ENCODE measurements around the gene SPINK5.
"Not testable (repeated sequence)": the region's sequence is repeated elsewhere in the genome, so short reads cannot be mapped to it uniquely, and the experiment has no call there.

The SPINK5 gene, protein sequence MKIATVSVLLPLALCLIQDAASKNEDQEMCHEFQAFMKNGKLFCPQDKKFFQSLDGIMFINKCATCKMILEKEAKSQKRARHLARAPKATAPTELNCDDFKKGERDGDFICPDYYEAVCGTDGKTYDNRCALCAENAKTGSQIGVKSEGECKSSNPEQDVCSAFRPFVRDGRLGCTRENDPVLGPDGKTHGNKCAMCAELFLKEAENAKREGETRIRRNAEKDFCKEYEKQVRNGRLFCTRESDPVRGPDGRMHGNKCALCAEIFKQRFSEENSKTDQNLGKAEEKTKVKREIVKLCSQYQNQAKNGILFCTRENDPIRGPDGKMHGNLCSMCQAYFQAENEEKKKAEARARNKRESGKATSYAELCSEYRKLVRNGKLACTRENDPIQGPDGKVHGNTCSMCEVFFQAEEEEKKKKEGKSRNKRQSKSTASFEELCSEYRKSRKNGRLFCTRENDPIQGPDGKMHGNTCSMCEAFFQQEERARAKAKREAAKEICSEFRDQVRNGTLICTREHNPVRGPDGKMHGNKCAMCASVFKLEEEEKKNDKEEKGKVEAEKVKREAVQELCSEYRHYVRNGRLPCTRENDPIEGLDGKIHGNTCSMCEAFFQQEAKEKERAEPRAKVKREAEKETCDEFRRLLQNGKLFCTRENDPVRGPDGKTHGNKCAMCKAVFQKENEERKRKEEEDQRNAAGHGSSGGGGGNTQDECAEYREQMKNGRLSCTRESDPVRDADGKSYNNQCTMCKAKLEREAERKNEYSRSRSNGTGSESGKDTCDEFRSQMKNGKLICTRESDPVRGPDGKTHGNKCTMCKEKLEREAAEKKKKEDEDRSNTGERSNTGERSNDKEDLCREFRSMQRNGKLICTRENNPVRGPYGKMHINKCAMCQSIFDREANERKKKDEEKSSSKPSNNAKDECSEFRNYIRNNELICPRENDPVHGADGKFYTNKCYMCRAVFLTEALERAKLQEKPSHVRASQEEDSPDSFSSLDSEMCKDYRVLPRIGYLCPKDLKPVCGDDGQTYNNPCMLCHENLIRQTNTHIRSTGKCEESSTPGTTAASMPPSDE

DNA sequence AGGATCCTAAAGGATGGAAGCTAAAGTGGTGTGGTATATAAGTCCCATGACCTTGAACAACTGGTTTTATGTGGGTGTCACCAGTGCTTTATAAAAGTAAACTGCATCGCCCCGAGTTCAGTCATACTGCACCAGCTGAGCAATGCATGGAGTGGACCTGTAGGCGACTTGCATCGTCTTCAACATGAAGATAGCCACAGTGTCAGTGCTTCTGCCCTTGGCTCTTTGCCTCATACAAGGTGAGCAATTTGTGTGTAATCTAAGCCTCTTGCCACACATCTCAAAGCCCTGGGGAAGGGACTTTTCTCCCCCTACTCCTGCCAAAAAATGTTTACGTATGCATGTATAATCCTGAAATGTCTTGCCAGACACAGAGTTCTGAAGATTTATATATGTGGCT, at the start of gene SPINK5:
Gene SPINK5 (plus strand): TSS at position 120 of the 400 bp plus-strand sequence. CDS start 65 bp downstream, at position 185.
- DNase-seq (ENCODE audit: low spot score): no peak

DNA sequence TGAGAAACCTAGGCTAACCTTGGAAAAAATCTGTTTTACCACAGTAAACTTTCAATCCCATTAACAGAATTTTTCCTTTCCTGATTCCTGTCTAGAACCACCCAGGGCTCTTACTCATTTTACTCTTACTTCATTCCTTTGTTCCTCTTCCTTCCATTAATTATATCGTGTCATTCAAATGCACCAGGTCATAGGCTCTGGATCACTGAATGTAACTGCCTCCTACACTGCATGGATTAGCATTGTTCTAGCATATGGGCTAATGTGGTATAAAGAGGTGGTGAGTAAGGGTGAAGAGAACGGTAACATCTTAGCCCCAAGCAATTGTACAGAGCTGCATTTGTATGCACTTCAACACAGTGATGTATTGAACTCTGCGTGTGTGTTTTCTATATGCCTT, 49.5 kb upstream of the SPINK5 start:
- no peak for DNase-seq (ENCODE audit: low spot score)

DNA sequence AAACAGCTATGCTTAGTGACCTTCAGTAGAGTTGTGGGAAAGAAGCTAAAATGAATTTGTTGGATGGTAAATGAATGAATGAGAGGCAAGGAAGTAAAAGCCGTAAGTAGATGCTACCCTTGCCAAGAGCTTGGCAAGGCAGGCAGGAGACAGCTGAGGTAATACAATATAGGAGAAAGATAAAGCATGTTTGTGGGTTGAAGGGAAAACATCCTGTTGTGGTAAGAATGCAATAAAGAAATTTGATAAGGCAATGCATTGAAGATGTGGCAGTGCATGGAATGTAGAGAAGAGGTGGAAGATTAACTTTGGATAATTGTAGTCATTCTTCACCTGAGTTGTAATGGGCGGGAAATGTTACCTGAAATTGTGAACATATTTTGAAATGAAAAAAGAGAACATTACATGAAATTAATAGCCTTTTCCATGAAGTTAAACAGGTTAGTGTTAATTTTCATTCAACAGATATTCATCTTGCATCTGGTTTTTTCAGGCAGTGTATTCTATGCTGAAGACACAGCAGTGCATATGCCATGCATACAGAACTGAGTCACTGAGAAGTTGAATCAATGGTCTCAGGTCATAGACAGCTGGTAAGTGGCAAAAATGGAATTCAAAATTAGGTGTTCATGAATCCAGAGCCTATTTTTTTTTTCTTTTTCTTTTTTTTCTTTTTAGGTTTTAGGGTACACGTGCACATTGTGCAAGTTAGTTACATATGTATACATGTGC, 43.4 kb upstream of the SPINK5 start:
- peak; percentile 55 for DNase-seq (ENCODE audit: low spot score)

DNA sequence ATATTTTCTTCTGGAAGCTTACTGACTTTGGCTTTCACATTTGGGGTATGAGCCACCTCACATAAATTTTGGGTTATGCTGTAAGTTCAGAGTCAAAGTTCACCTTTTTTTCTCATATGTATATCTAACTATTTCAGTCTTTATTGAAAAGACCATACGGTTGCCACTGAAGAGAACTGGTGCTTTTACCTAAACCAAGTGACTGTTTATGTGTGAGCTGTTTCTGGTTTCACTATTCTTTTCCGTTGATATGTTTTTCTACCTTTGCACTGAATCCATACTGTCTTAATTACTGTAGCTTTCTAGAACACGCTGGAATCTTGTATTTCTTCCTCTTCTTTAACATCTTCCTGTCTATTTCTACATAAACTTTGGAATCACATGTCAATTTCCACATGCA, 36.3 kb upstream of the SPINK5 start:
- no peak for DNase-seq (ENCODE audit: low spot score)

DNA sequence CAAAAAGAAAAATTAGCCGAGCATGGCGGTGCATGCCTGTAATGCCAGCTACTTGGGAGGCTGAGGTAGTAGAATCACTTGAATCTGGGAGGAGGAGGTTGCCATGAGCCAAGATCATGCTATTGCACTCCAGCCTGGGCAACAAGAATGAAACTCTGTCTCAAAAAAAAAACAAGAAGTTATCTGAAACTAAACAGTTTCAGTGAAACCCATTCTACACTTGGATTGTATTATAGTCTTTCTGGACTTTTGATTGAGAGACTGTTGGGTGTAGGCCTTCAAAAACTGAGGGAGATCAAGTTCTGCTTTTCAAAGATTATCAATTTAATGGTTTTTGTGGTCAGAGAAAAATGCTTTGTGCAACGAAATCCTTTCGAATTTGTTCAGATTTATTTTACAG, 34.6 kb upstream of the SPINK5 start:
- DNase-seq (ENCODE audit: low spot score): no peak

DNA sequence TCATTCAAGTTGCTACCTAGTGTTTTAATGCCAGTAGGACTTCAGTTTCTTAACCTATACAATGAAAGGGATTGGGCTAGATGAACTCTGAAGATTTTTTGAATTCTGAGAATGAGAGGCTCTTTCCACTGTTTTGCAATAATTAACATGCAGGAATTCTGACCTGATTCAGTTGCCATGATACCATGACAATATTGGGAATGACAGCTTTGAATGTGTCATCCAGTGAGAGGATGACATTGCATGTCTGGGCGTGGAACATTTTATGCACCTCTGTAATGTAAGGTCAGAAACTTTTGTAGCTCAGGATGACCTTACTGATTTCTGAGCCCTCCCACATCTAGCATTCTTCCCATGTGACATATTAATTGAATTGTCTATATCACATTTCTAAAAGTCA, 30.6 kb upstream of the SPINK5 start:
- no peak for DNase-seq (ENCODE audit: low spot score)

DNA sequence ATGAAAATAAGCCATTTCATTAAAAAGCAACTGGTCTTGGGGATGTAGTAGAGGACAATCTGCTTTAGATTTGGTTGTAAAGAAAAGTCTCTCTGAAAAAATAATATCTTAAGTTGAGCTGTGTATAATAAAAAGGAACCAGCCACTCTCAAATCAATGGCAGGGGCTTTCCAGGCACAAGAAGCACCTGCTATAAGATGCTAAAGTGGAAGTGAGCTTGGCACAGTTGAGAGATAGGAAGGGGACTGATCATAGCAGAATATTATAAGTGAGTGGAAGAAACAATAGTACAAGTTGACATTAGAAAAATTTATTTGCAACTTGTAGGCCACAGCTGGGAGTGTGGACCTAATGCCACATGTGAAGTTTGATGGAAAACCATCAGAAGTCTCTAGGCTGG, 28.1 kb upstream of the SPINK5 start:
- no peak for DNase-seq (ENCODE audit: low spot score)

DNA sequence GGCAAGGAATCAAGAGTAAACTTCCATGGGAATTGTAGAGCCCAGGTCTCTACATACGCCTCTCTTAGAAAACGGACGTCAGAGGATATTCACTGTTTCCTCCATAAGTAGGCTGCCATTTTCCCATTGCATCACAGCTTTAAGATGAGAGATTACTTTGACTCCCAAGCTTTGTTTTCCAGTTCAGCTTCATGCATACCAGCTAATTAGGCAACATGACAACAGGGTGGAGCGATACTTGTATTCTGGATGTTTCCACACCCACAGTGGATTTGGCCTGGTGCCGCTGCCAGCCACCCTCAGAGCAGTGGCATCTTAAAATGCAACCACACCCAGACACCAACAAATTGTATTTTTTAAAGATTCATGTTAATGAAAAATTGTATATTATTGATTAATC, 20.9 kb upstream of the SPINK5 start:
- DNase-seq (ENCODE audit: low spot score): no peak

DNA sequence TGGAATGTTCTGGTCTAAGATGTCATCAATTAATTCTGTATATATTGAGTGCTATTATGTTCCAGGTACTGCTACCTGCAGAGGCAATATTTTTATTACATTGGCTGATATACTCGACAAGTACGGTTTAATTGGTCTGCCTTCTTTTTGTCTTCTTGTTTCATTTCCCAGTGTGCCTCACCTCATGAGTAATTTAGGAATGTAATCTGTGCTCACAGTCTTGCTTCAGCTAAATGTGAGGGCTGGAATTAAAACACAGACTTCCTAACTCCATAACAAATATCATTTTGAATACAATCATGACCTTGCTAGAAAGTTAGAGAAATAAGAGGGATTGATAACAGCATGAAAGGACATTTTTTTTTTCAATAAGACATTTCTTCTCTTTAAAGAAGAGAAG, 20.1 kb upstream of the SPINK5 start:
- no peak for DNase-seq (ENCODE audit: low spot score)

DNA sequence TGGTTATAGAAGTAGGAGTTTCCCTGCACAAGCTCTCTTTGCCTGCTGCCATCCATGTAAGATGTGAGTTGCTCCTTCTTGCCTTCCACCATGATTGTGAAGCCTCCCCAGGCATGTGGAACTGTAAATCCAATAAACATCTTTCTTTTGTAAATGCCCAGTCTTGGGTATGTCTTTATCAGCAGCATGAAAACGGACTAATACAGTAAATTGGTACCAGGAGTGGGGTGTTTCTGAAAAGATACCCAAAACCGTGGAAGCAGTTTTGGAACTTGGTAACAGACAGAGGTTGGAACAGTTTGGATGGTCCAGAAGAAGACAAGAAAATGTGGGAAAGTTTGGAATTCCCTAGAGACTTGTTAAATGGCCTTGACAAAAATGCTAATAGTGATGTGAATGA, 8.6 kb upstream of the SPINK5 start:
- DNase-seq (ENCODE audit: low spot score): not testable (repeated sequence)

DNA sequence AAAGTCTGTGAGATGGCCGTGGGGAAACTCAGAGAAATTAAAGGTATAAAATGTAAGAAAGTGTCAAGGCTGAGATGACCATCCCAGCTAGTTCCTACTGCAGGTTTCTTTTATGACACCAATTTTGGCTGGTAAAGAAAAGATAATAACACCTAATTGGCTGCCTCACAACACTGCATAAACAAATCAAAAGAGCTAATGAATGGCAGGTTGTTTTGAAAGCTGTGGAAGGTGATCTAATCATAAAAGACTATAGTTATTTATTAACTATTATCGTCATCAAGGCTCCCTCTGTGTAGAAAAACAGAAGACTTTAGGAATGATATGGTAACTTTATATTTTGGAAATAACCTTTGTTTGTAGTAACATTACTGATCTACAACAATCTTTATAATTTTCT, 3.5 kb upstream of the SPINK5 start:
- peak; percentile 47 for DNase-seq (ENCODE audit: low spot score)

DNA sequence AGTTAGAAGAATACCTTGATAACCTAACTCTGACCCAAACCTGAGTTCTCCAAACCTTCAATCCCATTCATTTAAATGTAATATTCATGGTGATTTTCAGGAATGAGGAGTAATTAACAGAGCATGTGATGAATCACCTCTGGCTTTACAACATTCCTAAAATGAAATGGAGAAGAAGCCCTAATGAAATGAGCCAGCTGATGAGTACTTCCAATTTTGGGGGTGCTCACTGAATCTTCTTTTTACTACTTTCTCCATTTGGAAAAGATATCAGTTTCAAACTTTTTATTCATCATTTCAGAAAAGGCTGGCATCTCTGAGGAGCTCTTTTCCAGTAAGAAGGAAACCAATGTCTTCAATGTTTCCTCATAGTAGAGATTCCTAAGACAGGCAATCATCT, 2.9 kb upstream of the SPINK5 start:
- DNase-seq (ENCODE audit: low spot score): no peak

DNA sequence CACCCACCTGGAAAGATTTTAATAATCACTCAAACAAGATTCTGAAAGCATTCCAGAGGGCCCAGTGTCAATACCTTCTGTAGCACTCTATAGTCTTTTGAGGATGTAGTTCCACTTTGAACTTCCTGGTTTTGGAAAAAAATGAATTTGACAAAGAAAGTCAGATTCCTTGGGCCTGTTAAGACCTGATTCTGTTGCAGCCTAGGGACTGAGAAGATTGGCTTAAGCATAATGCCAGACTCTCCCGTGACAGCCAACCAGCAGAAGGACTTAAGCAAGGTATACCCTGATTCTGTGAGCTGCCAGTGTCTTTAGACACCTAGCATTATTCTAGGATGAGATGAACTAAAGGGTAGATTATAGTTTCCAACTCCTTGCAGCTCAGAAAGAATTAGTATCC, 6.8 kb downstream of the SPINK5 start:
- DNase-seq (ENCODE audit: low spot score): no peak

DNA sequence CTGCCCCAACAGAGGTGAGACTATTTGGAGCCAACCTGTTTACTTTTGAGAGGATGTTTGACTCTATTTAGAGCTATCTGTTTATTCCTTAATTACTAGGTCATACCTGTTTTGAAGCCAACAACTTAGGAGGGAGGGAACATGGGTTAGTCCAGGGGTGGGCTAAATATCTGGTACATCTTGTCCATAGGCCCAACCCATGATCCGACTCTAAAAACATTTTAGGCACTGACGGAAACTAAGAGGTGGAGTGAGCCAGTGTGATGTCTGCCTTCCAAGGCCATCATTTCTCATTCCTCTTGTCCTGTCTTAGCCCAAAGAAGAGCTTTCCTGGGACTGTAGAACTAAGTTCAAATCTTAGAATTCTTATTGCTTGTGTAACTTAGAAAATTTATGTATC, 8.4 kb downstream of the SPINK5 start:
- no peak for DNase-seq (ENCODE audit: low spot score)

DNA sequence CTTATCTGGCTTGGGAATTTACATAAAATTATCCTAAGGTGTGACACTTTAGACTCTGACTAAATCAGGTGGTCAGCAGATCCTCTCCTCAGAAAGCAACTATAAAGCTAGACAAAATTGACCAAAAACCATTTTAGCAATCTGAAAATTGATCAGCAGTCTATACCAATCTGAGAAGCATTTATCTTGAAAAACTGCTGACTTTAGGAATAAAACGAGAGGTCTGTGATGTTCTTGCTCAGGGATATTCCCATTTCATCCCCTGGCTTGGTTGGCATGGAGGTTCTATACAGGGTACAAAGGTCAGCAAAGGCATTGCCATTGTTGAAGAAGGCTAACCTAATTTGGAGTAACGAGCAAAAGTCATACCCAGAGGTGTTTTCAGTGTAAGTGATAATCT, 11.7 kb downstream of the SPINK5 start:
- no peak for DNase-seq (ENCODE audit: low spot score)

DNA sequence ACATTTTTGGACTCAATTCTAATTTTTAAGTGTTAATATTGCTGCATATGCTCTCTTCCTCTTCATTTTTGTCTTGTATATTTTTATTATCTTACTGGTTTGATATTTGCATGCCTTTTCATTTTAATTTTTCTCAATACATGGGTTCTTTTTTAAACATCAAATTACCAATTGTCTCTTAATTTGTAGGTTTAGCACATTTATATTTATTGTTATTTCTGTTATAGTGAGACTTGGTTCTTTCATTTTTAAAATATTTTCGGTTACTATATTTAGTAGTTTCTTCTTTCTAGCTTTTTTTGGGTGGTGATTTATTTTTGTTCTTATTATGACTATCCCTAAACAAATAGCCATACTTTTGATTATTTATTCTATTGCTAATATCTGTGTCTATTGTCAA, 19.4 kb downstream of the SPINK5 start:
- DNase-seq (ENCODE audit: low spot score): no peak

DNA sequence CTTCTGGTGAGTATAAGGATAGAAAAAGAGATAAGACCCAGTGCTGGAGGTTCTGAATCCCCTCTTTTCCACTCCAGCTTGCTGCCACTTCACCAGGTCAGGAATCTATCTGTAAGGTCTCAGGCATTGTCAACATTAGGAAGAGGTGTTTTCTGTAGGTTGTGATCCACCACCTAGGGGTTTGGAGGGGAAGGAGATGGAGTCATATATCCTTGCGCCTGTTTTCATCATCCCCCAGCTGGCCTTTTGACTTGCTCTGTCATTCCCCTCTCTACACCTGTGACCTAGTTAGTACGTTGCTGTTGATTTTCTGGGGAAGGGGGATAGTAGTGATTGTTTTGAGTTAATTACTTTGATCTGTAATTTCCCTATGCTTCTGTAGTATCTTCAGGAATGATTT, 20.5 kb downstream of the SPINK5 start:
- DNase-seq (ENCODE audit: low spot score): no peak

DNA sequence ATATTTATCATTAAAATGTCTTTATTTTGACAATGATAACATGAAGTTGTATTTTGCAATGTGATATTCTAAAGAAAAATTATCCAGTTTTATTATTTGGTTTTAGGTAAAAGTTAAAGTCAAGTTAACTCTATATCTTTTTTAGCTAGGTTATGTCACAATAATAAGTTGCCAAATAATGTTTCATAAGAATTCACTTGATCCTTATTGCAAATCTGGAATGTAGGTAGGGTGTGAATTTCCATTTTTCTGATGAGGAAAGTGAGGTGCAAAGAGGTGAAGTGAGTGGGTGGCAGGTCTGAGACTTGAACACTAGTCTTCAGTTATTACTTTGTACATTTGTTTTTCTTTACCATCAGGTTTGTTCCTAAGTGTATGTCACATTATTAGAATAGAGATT, 21.5 kb downstream of the SPINK5 start:
- DNase-seq (ENCODE audit: low spot score): no peak

DNA sequence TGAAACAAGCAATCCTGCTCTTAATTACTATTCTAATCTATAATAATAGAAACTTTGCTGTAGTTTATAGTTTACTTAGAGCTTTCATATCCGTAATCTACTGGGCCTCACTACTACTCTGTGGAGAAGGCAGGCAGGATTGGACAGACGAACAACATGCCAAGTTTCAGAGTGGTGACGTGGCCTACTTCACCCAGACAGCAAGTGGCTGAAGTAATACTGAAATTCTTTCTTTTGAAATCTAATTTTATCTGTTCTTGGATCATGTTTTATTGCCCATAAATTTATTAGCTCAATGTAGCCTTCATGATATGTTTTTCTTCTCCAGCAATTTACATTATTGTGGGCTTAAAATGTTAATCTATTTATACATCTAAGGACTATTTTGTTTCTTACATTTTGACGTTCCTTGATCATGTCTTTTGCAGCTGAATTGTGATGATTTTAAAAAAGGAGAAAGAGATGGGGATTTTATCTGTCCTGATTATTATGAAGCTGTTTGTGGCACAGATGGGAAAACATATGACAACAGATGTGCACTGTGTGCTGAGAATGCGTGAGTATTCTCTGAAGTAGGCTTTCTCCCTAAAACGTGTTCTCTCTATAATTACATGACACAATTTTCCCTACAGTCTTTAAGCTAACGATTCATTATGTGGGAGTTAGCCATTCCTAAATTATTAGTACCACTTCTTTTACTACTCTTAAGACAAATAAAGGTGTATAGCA, 22.4 kb downstream of the SPINK5 start:
- DNase-seq (ENCODE audit: low spot score): no peak

DNA sequence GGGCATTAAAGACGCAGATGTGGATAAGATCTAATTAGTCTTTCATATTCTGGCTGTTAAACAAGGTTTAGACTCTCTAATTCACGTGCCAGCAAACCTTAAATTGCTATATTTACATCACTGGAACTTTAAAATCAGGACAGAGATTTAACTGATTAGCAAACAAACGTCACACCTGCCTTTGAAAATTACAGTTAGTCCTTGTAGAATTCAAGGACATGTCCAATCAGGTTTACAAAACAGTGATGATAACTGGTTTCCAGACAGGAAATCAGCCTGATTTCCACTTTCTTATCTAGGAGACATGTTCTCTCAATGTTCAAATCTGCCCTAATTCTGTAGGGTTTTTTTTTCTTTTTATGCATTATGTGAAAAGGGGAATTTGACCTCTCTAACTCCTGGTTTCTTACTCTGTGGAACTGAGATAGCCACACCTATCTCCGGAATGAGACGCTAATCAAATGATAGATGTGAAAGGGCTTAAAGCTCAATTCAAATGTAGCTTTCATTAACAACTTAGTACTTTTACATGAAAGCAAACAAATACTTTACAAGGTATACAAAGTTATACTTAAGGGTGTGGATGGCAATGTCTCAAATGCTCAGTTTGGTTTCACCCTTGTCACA, 26.5 kb downstream of the SPINK5 start:
- DNase-seq (ENCODE audit: low spot score): peak; percentile 20

DNA sequence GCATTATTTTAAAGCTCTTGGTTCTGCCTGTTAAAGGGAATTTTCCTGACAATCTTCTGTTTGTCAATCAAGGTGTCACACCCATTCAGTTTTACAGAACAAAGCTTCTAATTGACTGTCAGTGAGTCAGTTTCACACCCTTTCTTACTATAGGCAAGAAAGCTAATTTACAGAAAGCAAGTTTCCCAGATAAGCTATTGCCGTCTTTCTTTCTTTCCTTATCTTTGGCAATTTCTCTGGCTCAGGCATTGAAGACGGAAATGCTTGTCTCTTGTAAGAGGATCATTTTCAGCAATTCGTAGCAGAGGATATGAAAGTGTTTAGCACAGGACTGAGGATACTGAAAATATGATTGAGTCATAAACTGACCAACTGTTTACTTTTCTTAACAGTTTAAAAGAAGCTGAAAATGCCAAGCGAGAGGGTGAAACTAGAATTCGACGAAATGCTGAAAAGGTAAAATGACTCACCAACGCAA, 27.0 kb downstream of the SPINK5 start:
- peak; percentile 83 for DNase-seq (ENCODE audit: low spot score)
